Subcutaneous adipose tissue (tissue), 4 donors: ENCODE data around the gene SEC14L1. TPM values are rescaled to one million over a fixed set of nuclear protein-coding genes. Genes with fewer than 3 reads are reported as not detected.

ENCODE experiments used
- CTCF ChIP-seq: fragments of 450-650 bp; IDR thresholded peaks from one replicate; pipeline ENCODE4 v1.5.1; 2016; ENCODE audit warnings: low read depth, mild to moderate bottlenecking, control low read depth, antibody characterized with exemption, moderate library complexity
- total RNA-seq, 4 donors: library from RNA; depleted of rRNA; stranded (reverse); fragments of >200 nt; gene quantifications; one replicate each; pipeline ENCODE4 v1.1.0, GENCODE V29; 2016

SEC14L1 gene
- total RNA-seq, 4 donors from 2014 or later, result 61.9 to 309 (median 119) TPM

- no peak for TF ChIP-seq CTCF
Measured at GRCh38 chr17:77242118-77242851, 101.5 kb downstream of the SEC14L1 start.

GRCh38 chr17:77245162-77245926 is 104.6 kb downstream of the SEC14L1 start:
- no peak for TF ChIP-seq CTCF

GRCh38 chr17:77246110-77247047 is 105.6 kb downstream of the SEC14L1 start:
- TF ChIP-seq CTCF, result no peak

- no peak for TF ChIP-seq CTCF
Measured at GRCh38 chr17:77247048-77247541, 106.3 kb downstream of the SEC14L1 start.

- no peak for TF ChIP-seq CTCF
Measured at GRCh38 chr17:77247609-77248008, 106.8 kb downstream of the SEC14L1 start.

DNA sequence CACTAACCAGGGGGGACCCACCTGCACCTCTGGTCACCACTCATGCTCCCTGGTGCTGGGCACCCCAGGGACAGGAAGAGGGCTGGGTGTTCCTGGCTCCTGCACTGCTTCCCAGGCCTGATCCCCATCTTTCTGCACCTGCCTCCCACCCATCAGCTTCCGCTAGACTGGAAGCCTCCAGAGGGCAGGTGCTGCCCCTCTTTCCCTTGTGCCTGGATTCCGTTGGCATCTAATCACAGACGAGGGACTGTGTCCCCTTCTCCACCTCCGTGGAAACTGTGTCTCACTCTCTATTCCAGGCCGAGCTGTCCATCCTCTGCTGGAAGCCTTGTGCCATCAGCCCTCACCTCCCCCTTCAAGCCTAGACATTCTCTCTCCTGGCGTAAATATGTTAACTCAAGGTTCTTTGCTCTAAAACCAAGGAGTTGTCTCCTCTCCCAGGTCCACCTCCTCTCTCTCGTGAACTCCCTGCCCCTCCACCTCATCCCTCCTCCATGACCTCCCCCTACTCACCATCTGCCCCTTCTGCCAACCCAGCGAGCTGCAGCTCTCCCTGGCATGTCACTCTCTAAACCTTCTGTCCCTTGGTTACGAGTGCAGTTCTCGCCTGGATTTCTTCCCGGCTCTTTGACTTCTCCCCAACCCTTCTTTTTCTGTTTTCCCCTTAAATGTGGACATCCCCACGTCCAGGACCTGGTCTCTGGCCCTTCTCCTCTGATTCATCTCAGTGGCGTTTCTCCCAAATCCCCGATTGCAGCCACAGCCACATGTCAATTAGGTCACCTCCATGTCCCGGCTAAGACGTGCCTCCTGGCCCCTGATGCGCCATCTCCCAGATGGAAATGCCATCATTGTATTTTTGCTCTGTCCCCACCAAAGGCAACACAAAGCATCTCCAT is 107.7 kb downstream of the SEC14L1 start:
- TF ChIP-seq CTCF, result no peak
